Measurements from ENCODE around the gene COX7A2L. TPM values are rescaled to one million over a fixed set of nuclear protein-coding genes. Genes with fewer than 3 reads are reported as not detected.
A peak's percentile ranks its signal among the peaks of the same experiment; 100 is the strongest.

COX7A2L gene
- total RNA-seq, 1 donor: 135 TPM

DNA sequence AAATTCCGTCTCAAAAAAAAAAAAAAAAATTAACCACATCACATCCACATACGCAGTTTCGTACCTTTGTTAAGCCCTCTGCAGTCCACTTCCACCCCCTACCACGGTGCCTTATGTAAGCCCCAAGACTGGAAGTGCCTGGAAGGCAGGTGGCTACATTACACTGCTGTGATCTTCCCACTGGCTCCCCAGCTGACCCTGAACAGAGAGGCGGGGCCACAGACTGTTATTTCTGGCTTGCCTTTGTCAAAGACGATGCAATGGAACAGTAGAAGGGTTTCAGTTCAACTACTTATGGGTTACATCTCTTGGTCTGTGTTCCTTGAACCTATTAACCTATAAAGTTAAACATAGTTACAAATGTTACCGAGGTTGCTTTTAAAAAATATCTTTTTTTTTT lies 15.7 kb upstream of the COX7A2L start:
- Histone ChIP-seq H3K9me3 (ENCODE audit: low read depth, low read length) (no peaks in the 10 kb centered on the region), H3K27me3 (ENCODE audit: insufficient read depth, low read length) (no peaks in the 10 kb centered on the region), H3K4me3 (ENCODE audit: low read length) (no peak overlapping the region), H3K4me1 (ENCODE audit: insufficient read depth, low read length) (no peaks in the 10 kb centered on the region)

DNA sequence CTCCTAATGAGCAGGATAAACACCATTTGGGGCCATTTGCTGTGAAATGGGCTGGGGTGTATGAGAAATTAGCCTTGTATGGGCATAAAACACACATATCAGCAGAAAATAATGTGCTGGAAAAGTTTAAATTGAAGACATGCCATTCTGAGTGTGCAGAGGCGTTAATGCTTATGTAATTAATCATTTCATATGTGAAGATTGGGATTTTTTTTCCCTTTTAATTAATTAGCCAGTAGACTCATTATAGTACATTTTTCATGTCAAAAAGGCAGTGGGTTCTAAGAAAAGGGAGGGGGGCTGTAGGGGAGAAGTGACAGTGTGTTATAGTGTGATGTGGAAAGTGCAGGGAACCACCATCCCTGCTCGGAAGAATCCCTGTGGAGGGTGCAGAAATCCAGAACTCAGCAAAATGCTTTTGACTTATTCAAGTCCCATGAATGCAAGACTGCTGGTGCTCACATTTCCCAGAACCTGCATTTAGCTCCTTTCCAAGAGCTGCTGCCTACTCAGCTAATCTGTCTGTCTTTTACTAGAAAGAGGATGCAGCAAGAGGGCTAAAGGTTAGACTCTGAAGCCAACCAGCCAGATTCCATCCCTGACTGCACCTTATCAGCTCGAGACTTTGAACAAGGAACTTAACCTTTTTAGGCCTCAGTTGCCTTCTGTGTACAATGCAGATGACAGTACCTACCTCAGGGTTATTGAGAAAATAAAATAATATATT lies 11.6 kb upstream of the COX7A2L start:
- Histone ChIP-seq H3K27me3 (ENCODE audit: insufficient read depth, low read length) (no peaks in the 10 kb centered on the region), H3K9me3 (ENCODE audit: low read depth, low read length) (no peaks in the 10 kb centered on the region), H3K4me1 (ENCODE audit: insufficient read depth, low read length) (no peaks in the 10 kb centered on the region), H3K4me3 (ENCODE audit: low read length) (no peak overlapping the region)

DNA sequence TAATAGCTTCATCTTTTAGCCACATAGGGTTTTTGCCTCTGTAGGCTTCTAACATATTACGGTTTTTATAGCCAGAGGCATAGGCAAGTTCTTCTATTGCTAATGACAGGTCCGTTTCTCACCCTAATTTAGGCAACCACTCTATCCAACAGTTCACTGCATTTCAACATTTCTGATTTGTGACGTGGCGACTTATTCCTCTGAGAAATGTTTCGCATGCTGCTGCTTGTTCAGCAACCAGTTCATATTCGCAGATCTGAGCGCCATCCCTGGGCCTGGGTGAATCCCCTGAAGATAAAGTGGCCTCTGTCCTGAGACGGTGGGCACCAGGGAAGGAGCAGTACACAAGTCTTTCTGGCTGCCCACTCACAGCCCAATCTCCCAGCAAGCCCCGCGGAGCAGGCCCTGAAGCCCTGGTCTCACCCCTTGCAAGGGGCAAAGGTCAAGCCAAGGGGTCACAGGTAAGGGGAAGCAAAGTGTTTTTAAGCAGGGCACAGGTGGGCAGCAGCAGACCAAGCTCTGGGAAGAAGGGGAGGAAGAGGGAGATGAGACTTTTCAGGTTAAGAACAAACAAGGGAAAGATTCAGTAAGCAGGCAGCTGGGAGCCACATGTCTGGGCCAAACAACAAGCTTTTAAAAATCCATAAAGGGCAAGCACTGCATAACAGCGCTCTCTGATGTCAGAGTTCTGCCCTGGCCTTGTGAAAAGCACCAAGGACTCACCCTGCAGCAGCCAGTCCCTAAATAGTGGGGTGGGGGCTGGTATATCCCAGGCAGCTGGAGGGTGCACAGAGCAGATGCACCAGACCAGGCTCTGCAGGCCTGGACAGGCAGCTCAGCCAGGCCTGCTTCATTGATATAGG lies 10.8 kb upstream of the COX7A2L start:
- Histone ChIP-seq H3K9me3 (ENCODE audit: low read depth, low read length) (no peaks in the 10 kb centered on the region), H3K27me3 (ENCODE audit: insufficient read depth, low read length) (no peaks in the 10 kb centered on the region), H3K4me3 (ENCODE audit: low read length) (no peak overlapping the region), H3K4me1 (ENCODE audit: insufficient read depth, low read length) (no peaks in the 10 kb centered on the region)

DNA sequence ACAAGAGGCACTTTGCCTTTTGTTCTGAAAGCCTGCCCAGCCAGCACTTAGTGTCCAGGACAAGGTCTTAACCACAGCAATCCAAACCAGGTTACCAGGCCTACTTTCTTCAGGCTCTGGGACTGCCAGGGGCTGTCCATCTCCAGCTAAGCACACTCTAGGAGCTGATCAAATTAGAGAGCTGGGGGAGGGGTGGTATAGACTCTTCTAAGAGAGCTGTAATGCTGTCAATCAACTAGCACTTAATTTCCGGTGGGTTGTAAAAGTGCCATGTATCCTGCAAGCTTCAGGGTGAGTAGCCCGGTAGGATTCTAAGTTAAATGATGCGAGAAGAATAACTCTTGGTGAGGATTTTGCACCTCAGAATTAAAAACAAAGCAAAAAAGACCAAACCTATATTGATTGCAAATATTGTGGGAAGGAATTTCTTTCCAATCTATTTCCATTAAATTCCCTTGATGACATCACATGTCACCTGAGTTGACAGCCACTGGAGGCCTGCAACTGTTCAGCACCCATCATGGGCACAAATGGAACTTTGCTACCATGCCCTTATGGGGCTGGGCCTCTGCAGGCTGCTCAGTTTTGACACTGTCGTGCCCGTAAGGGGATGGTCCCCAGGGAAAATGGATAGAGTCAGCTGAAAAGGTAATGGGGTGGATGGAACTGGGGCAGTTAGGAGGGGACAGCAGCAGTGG lies 8.7 kb upstream of the COX7A2L start:
- no peaks in the 10 kb centered on the region for H3K4me1 ChIP-seq (ENCODE audit: insufficient read depth, low read length)
- H3K27me3 ChIP-seq (ENCODE audit: insufficient read depth, low read length): peaks cover 1% of the 10 kb centered on the region
- no peaks in the 10 kb centered on the region for H3K9me3 ChIP-seq (ENCODE audit: low read depth, low read length)
- no peak overlapping the region for H3K4me3 ChIP-seq (ENCODE audit: low read length)

DNA sequence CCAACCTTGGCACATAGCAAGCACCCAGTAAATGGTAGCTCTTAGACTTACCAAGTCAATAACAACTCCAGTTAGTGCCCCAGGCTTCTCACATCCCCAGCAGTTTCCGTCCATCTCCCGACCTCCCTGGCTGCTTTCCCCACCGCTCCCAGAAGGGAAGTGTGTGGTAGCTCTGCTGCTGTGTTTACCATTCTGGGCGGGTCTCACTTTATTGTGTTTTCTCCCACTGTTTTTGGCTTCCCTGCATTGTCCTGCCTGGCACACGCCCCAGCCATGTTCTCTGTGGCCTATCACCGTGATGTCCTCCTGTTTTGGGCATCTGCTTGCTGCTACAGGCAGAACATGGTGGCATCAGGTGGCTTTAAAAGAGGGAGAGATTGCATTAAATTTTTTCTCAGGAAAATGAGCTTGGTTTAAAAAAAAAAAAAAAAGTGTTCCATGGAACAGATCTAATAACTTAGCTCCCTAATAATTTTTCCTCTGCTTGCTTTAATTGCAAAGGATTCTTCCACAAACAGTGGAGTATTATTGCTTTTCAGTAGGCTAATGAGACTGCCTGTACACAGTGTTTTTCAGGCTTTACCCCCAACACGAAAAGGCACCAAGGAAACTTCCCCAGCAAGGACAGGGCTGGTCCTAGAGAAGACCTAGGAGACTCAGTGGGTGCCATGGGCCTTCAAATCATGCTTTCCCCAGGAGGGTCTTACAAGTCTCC lies 8.0 kb upstream of the COX7A2L start:
- Histone ChIP-seq H3K4me3 (ENCODE audit: low read length) (no peak overlapping the region), H3K27me3 (ENCODE audit: insufficient read depth, low read length) (peaks cover 3% of the 10 kb centered on the region), H3K4me1 (ENCODE audit: insufficient read depth, low read length) (no peaks in the 10 kb centered on the region), H3K9me3 (ENCODE audit: low read depth, low read length) (no peaks in the 10 kb centered on the region)

DNA sequence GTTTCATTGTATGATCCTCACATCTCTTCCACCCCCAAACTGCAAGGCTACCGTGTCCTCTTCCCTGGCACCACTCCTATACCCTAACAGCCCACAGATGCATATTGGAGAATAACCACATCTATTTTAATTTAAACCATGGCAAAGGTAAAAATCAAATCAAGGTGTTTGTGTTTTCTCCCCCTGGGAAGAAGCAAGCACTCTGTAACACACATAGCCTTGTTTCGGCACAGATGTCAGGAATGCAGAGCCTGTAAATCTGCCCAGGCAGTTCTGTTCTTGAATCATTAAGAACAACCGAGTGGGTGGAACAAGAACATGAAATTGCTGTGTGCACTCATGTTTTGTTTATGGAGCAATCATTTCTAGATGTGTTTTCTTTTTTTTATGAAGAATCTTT lies 6.8 kb upstream of the COX7A2L start:
- H3K9me3 ChIP-seq (ENCODE audit: low read depth, low read length): no peaks in the 10 kb centered on the region
- H3K27me3 ChIP-seq (ENCODE audit: insufficient read depth, low read length): peaks cover 3% of the 10 kb centered on the region
- no peak overlapping the region for H3K4me3 ChIP-seq (ENCODE audit: low read length)
- no peaks in the 10 kb centered on the region for H3K4me1 ChIP-seq (ENCODE audit: insufficient read depth, low read length)

DNA sequence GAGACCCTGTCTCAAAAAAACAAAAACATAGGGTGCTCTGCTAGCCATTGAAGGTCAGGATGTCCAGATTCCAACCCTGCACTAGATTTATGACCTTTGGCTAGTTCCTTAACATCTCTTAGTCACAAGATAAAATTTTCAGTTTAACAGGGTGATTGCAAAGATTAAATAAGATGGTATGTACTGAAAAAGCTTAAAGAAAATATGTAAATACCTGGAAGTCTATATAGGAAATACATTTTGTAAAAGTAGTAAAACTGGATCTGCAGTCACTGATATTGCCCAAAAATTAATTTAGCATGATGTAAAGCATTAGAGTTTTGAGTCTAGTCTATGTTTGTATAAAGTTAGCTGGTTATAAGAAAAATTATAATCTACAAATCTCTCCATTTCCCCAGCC lies 5.4 kb upstream of the COX7A2L start:
- peaks cover 6% of the 10 kb centered on the region for H3K4me1 ChIP-seq (ENCODE audit: insufficient read depth, low read length)
- peaks cover 3% of the 10 kb centered on the region for H3K27me3 ChIP-seq (ENCODE audit: insufficient read depth, low read length)
- no peaks in the 10 kb centered on the region for H3K9me3 ChIP-seq (ENCODE audit: low read depth, low read length)
- H3K4me3 ChIP-seq (ENCODE audit: low read length): no peak overlapping the region

DNA sequence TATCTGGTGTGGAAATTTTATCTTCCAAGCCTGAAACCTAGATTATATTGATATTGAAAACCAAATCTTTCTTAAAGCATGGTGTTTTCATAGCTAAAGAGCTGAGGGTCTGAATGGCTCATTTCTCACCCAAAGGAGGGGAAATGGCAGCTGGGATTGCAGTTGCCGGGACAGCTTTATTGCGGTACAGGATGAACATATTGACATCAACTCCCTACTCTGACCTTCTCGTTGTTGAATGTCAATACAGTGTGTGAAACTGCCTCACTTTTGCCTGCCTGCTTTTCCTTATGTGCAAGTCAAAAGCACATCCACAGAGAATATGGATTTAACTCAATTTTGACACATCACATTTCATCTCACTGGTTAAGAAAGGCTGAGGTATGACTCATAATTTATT lies 3.6 kb upstream of the COX7A2L start:
- H3K4me1 ChIP-seq (ENCODE audit: insufficient read depth, low read length): peaks cover 15% of the 10 kb centered on the region
- H3K4me3 ChIP-seq (ENCODE audit: low read length): no peak overlapping the region
- H3K27me3 ChIP-seq (ENCODE audit: insufficient read depth, low read length): peaks cover 3% of the 10 kb centered on the region
- no peaks in the 10 kb centered on the region for H3K9me3 ChIP-seq (ENCODE audit: low read depth, low read length)

DNA sequence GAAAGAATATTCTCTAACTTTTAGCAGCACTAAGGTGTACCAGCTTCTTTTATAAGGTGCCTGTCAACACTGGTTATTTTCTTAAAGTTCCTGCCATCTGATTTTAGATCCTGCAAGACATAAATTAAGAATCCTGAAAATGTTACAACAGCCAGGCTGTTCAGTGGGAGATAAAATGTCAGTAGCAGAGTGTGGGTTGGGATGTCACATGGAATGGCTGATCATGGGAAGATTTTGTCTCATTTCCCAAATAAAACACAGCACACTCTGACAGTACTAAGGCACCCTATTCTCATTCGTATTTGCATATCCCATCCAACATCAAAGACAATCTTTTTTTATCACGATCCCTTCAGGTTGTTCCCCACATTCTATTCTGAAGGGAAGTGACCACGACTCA lies 2.4 kb upstream of the COX7A2L start:
- H3K4me3 ChIP-seq (ENCODE audit: low read length): no peak overlapping the region
- peaks cover 3% of the 10 kb centered on the region for H3K27me3 ChIP-seq (ENCODE audit: insufficient read depth, low read length)
- peaks cover 28% of the 10 kb centered on the region for H3K4me1 ChIP-seq (ENCODE audit: insufficient read depth, low read length)
- H3K9me3 ChIP-seq (ENCODE audit: low read depth, low read length): no peaks in the 10 kb centered on the region

DNA sequence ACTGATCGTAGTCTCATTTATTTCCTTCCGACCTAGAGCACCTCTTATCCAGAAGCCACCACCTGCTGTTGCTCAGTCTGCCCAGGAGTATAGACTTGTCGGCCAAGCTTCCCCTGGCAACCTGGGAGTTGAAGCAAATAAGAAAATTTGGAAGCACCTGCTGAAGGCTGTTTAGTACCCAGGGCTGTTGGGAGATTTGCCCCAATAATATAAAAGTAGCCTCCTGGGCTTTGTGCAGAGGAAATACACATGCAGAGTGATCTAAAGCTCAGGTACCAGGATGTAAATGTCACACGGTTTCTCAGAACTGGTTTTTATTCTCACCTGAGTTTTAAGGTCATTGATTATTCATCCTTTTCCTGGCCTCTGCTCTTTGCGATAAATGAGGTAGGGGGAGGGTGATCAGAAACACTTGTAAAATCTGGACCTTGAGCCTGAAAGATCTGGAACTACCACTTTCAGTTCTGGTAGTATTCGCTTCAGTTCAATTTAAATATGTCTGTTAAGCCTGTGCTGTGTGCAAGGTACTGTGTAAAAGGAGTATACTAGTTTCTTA lies 789 bp upstream of the COX7A2L start:
- H3K27me3 ChIP-seq (ENCODE audit: insufficient read depth, low read length): peaks cover 3% of the 10 kb centered on the region
- H3K9me3 ChIP-seq (ENCODE audit: low read depth, low read length): no peaks in the 10 kb centered on the region
- peak overlapping the region; percentile 97 for H3K4me3 ChIP-seq (ENCODE audit: low read length)
- H3K4me1 ChIP-seq (ENCODE audit: insufficient read depth, low read length): peaks cover 35% of the 10 kb centered on the region

DNA sequence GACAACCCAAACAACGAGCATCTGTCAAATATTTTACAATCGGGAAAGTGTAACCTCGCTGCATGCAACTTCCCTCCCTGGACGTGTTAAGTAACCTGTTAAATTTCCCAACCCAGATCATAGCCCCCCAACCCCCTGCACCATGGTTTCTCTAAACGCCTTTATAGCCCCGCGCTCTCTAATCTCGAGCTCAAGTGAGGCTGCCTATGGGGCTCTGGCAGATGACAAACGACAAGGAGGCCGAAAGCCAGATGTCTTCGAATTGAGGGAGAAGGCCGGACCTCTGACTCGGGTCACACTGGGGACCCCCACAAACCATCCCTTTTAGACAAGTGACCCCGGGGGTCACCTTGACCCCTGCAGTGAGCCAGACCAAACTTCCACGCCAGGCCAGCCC lies 526 bp downstream of the COX7A2L start:
- Histone ChIP-seq H3K9me3 (ENCODE audit: low read depth, low read length) (no peaks in the 10 kb centered on the region), H3K4me1 (ENCODE audit: insufficient read depth, low read length) (peaks cover 35% of the 10 kb centered on the region), H3K4me3 (ENCODE audit: low read length) (peak overlapping the region; percentile 97), H3K27me3 (ENCODE audit: insufficient read depth, low read length) (peaks cover 3% of the 10 kb centered on the region)

DNA sequence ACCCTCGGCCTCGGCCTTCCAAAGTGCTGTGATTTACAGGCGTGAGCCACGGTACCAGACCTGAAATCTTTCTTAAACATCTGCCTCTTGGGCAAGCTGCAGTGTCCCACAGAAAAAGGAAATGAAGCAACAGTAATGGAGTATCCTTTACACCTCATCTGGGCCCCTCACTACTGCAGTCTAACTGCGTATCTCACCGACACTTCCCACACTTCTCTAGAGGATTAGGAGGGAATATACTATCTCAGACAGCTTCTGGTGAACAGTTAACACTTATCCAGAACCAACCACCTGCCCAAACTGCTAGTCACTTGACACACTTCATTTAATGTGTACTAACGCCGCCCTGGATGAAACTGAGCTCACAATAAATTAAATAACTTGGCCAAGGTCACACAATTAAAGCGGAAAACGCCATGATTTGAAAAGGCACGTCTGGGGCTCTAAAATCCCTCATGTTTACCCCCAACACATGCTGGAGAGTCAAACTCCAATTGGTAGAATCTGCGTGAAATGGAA lies 993 bp downstream of the COX7A2L start:
- Histone ChIP-seq H3K4me3 (ENCODE audit: low read length) (peak overlapping the region; percentile 97), H3K4me1 (ENCODE audit: insufficient read depth, low read length) (peaks cover 35% of the 10 kb centered on the region)

DNA sequence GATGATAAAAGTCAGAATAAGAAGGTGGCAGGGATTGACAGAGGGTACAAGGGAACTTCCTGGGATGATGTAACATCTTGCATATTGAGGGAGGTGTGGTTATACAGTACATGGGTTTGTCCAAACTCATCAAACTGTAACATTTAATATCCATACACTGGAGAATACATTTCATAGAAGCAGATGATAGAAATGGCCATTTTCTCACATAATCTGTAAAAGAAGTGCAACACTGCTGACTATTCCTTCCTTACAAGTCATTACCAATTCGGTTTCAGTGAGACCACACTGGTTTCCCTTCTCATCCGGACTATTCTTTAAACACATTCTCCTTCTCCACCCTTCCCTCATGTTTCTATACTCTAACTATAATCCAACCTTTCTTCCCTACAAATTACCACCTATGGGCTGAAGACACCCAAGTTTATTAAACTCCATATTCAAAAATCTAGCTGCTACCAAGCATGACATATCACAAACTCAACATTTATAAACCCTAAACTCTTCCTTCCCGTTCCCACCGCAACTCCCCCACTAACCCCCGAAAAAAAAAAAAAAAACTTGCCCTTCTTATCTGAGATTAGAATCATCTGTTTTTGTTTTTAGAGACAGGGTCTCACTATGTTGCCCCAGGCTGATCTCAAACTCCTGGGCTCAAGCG lies 1.6 kb downstream of the COX7A2L start:
- H3K9me3 ChIP-seq (ENCODE audit: low read depth, low read length): no peaks in the 10 kb centered on the region
- no peaks in the 10 kb centered on the region for H3K27me3 ChIP-seq (ENCODE audit: insufficient read depth, low read length)
- peak overlapping the region; percentile 97 for H3K4me3 ChIP-seq (ENCODE audit: low read length)
- peaks cover 35% of the 10 kb centered on the region for H3K4me1 ChIP-seq (ENCODE audit: insufficient read depth, low read length)

More for the DNA sequence above, 993 bp downstream of the COX7A2L start:
- Histone ChIP-seq H3K9me3 (ENCODE audit: low read depth, low read length) (no peaks in the 10 kb centered on the region), H3K27me3 (ENCODE audit: insufficient read depth, low read length) (peaks cover 3% of the 10 kb centered on the region)

All from mononuclear cell (primary cell).